DND-41 (cell line): ENCODE data around the gene HADHA.

ENCODE experiments used
- ATAC-seq: fragments of 200-7000 bp; cut with Tn5 transposase; 3 replicates; pipeline ENCODE4 v1.9.1; 2021; ENCODE audit warnings: low read depth; ENCODE audit not compliant: insufficient read depth
- DNase-seq: peaks from one replicate; pipeline ENCODE4 v3.0.0-alpha.2; 2020
- H2AFZ ChIP-seq: 2 replicates; pipeline ENCODE4 v1.6.0; 2012; ENCODE audit warnings: low read depth, low read length
- H3K27ac ChIP-seq: 2 replicates; pipeline ENCODE4 v1.5.1; 2012; ENCODE audit warnings: low read length, inconsistent platforms
- H3K27me3 ChIP-seq: fragments of 200-600 bp; sonication (generic); 2 replicates; pipeline ENCODE4 v1.6.0; 2012; ENCODE audit warnings: low read length, mild to moderate bottlenecking, inconsistent platforms; ENCODE audit not compliant: insufficient read depth, poor library complexity
- H3K36me3 ChIP-seq: 2 replicates; pipeline ENCODE4 v1.5.1; 2012; ENCODE audit warnings: low read length, inconsistent platforms; ENCODE audit not compliant: insufficient read depth
- H3K4me1 ChIP-seq: 2 replicates; pipeline ENCODE4 v1.5.1; 2012; ENCODE audit warnings: mild to moderate bottlenecking, low read length; ENCODE audit not compliant: insufficient read depth
- H3K4me2 ChIP-seq: 2 replicates; pipeline ENCODE4 v1.6.0; 2012; ENCODE audit warnings: mild to moderate bottlenecking, moderate library complexity, low read length, inconsistent platforms; ENCODE audit not compliant: insufficient read depth
- H3K4me3 ChIP-seq, 2 experiments: fragments of 200-600 bp in 1 of 2; shearing (Covaris generic) in 1 of 2; 2 replicates each; pipeline ENCODE4 v1.5.1; 2012 to 2016; ENCODE audit warnings: inconsistent platforms in 2 of 2, low read length in 2 of 2, mild to moderate bottlenecking in 2 of 2, low read depth in 1 of 2, moderate library complexity in 1 of 2
- H3K79me2 ChIP-seq: 2 replicates; pipeline ENCODE4 v1.6.0; 2012; ENCODE audit warnings: low read length, inconsistent platforms; ENCODE audit not compliant: insufficient read depth
- H3K9ac ChIP-seq: 2 replicates; pipeline ENCODE4 v1.6.0; 2012; ENCODE audit warnings: low read depth, mild to moderate bottlenecking, inconsistent platforms, low read length, moderate library complexity
- H3K9me3 ChIP-seq: 2 replicates; pipeline ENCODE4 v1.5.1; 2012; ENCODE audit warnings: low read length, moderate library complexity, mild to moderate bottlenecking, inconsistent platforms; ENCODE audit not compliant: insufficient read depth, severe bottlenecking
- H4K20me1 ChIP-seq: 2 replicates; pipeline ENCODE4 v1.6.0; 2012; ENCODE audit warnings: low read length; ENCODE audit not compliant: insufficient read depth
- CTCF ChIP-seq: IDR thresholded peaks from 2 replicates; pipeline ENCODE4 v1.5.1; 2012; ENCODE audit warnings: borderline replicate concordance, low read length, moderate library complexity, mild to moderate bottlenecking; ENCODE audit not compliant: poor library complexity, severe bottlenecking; ENCODE audit errors: extremely low read depth
- EZH2 ChIP-seq: IDR thresholded peaks from 3 replicates; pipeline ENCODE4 v1.6.1; 2012; ENCODE audit warnings: borderline replicate concordance, low read depth, mild to moderate bottlenecking, moderate library complexity, low read length, inconsistent platforms; ENCODE audit not compliant: severe bottlenecking

The HADHA gene

GRCh38 chr2:26175466-26176278, 68.8 kb downstream of the HADHA start:
- no peaks in the 10 kb centered on the region for H3K9me3 ChIP-seq
- no peak overlapping the region for H3K4me3 ChIP-seq
- H3K4me2 ChIP-seq = no peak overlapping the region
- no peaks in the 10 kb centered on the region for H3K36me3 ChIP-seq
- H4K20me1 ChIP-seq = no peaks in the 10 kb centered on the region
- DNase-seq = no peak
- H3K79me2 ChIP-seq = no peaks in the 10 kb centered on the region
- no peak for TF ChIP-seq EZH2
- TF ChIP-seq CTCF = no peak
- ATAC-seq = no peak
- H3K9ac ChIP-seq = no peak overlapping the region
- no peak overlapping the region for H3K27ac ChIP-seq
- no peaks in the 10 kb centered on the region for H3K27me3 ChIP-seq
- no peak overlapping the region for H2AFZ ChIP-seq
- H3K4me1 ChIP-seq = peaks cover 10% of the 10 kb centered on the region

GRCh38 chr2:26174691-26175465, 69.6 kb downstream of the HADHA start:
- no peaks in the 10 kb centered on the region for H3K79me2 ChIP-seq
- no peaks in the 10 kb centered on the region for H3K27me3 ChIP-seq
- H3K4me3 ChIP-seq = no peak overlapping the region
- TF ChIP-seq CTCF (no peak), EZH2 (no peak)
- peaks cover 10% of the 10 kb centered on the region for H3K4me1 ChIP-seq
- no peaks in the 10 kb centered on the region for H3K36me3 ChIP-seq
- no peaks in the 10 kb centered on the region for H4K20me1 ChIP-seq
- ATAC-seq (no peak), DNase-seq (no peak)
- no peak overlapping the region for H3K27ac ChIP-seq
- no peaks in the 10 kb centered on the region for H3K9me3 ChIP-seq
- H3K9ac ChIP-seq = no peak overlapping the region
- no peak overlapping the region for H2AFZ ChIP-seq
- no peak overlapping the region for H3K4me2 ChIP-seq

GRCh38 chr2:26173776-26174482, 70.5 kb downstream of the HADHA start:
- DNase-seq = no peak
- Histone ChIP-seq H3K9me3 (no peaks in the 10 kb centered on the region), H3K9ac (no peak overlapping the region), H2AFZ (no peak overlapping the region), H3K4me3 (no peak overlapping the region), H4K20me1 (no peaks in the 10 kb centered on the region), H3K79me2 (no peaks in the 10 kb centered on the region), H3K4me2 (no peak overlapping the region), H3K36me3 (no peaks in the 10 kb centered on the region), H3K4me1 (peaks cover 5% of the 10 kb centered on the region), H3K27ac (no peak overlapping the region), H3K27me3 (no peaks in the 10 kb centered on the region)
- no peak for ATAC-seq
- TF ChIP-seq CTCF (no peak), EZH2 (no peak)
